DMS153 (cell line): ENCODE results near the gene CBLB.
"Not testable (repeated sequence)": the region's sequence is repeated elsewhere in the genome, so short reads cannot be mapped to it uniquely, and the experiment has no call there.

Experiments
- DNase-seq: peaks from one replicate; lab custom pipeline; 2025; lab: John Stamatoyannopoulos, UW

Gene CBLB

DNA sequence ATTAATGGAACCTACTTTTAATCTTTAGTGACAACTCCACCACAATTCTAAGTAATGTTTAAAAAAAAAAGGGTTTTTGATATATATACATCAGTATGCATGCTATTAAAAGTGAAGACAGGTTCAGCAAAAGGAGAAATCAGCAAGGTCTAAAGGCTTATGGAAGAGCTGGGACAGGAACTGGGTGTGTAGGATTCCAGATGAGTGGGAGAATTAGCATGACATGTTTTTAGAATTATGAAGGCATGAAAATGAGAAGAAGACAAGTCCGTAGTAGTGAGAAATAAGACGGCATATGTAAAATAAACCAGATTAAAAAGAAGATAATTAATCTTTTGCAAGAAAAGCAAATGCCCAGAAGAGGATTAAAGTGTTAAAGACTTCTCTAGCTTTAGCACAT, 52.0 kb downstream of the CBLB start:
- no peak for DNase-seq

DNA sequence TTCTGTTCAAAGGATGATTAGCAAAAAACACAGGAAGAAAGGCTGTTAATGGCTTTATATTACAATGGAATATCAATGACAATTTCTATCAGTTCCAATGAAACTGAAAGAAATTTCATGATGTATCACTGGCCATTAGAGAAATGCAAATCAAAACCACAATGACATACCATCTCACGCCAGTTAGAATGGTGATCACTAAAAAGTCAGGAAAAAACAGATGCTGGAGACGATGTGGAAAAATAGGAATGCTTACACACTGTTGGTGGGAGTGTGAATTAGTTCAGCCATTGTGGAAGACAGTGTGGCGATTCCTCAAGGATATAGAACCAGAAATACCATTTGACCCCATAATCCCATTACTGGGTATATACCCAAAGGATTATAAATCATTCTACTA, 53.5 kb downstream of the CBLB start:
- DNase-seq, result not testable (repeated sequence)

GRCh38 chr3:105813710-105814109, 55.1 kb downstream of the CBLB start:
- DNase-seq, result no peak

DNA sequence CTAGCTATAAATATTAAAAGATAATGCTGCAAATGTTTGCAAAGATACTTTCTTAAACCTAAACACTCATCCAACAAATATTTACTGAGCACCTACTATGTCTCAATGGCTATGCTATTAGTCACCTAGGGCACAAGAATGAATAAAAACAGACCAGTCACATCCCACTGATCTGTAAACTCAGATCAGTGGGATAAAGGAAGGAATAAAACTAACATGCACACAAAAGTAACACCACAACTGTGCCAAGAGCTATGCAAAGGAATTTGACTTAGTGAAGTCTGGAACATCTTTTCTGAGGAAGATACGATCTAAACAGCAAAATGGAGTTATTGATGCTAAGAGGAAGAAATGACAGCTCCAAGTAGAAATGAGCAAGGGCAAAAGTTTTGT, 56.6 kb downstream of the CBLB start:
- no peak for DNase-seq

DNA sequence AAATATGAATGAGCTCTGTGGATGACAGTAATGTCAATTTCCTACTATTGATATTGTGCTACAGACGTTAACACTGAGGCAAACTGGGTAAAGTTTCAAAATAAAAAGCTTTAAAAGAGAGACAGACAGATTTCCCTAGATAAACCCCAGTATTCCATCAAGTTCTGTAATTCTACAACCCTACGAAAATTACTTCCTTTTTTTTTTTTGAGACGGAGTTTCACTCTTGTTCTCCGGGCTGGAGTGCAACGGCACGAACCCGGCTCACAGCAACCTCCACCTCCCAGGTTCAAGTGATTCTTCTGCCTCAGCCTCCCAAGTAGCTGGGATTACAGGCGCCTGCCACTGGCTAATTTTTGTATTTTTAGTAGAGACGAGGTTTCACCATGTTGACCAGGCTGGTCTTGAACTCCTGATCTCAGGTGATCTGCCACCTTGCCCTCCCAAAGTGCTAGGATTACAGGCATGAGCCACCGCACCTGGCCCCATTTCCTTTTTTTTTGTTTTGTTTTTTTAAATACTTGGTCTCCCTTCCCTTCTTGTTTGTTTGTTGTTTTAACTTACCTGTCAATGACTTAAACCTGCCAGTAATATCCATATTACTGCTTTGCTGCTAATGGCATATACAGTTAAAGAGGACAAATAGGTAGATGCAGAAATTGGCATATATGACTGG, 57.2 kb downstream of the CBLB start:
- no peak for DNase-seq

DNA sequence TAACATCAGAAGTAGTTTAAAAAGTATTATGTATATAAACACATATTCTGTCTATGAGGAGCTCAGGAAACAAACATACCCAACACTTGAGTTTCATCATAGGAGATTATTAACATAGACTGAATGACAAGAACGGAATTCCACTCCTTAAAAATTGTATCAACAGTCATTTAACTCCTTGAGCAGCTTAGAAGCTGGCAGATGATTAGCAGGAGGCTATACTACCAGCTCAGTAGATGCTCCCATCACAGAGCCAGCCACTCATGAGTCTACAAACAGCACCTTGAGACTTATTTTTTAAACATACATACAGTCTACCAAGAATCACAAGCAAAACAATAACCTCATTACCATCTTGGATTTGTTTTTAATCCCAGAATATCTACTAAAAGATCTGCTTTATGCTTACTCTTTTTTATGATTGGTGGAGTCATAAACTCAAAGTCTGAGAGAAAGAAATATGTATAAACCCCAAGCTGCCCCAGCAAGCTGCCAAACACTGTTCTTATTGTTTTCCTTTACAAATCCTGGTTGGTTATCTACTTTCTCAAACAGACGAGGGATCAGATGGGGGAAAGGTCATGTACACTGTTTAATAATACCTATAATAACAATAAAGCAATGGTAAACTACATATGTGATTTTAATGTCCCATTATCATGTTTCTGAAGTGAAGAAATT, 59.5 kb downstream of the CBLB start:
- no peak for DNase-seq

DNA sequence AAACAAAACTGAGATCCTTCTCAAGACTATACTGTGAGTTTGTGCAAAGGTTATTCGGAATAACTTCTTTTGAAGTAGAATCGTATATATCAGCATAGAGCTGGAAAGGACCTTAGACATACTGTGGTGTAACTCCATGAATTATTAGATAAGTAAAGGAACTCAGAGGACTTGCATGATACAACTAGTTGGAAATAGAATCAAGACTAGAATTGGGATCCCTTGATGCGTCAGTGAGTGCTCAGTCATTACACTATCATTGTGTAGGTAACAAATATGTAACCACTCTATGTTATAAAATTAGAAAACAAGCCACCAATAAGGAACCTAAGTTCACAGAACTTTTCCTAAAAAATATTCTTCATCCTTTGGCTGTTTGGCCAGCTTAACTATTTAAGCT, 61.1 kb downstream of the CBLB start:
- DNase-seq, result no peak

GRCh38 chr3:105807146-105807545, 61.7 kb downstream of the CBLB start:
- no peak for DNase-seq

GRCh38 chr3:105806359-105806758, 62.5 kb downstream of the CBLB start:
- no peak for DNase-seq

DNA sequence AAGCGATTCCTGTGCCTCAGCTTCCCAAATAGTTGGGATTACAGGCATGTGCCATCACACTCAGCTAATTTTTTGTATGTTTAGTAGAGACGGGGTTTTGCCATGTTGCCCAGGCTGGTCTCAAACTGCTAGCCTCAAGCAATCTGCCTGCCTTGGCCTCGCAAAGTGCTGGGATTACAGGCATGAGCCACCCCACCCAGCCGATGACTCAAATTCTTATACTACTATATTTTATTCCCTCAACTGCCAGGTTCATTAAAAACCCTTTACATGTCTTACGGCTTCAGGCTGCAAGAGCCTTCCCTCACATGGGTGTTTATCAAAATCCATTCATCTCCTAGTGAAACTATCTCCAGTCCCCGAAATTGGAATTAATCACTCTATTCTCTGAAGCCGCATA, 63.4 kb downstream of the CBLB start:
- no peak for DNase-seq

- no peak for DNase-seq
Measured at GRCh38 chr3:105802118-105802706, 66.6 kb downstream of the CBLB start.

DNA sequence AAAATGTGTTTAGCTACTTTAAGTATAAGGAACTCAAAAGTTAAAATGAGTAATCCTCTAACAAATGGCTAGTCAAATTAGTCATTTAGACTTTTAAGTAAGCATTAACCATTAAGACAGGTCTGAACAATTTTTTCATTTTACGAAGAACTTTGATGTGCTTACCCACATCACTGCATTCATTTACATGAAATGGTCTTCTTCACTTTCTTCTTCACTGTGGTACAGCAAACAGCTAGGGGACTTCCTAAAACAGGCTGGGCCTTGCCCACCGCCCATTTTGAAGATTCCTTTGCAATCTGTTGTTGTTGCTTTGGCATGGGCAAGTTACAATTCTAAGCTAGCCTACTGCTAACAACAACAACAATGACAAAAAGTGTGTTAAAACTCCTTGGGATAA, 67.4 kb downstream of the CBLB start:
- no peak for DNase-seq

- no peak for DNase-seq
Measured at GRCh38 chr3:105800320-105800719, 68.5 kb downstream of the CBLB start.

- DNase-seq, result no peak
Measured at GRCh38 chr3:105799286-105799685, 69.5 kb downstream of the CBLB start.

- DNase-seq, result no peak
Measured at GRCh38 chr3:105798381-105798934, 70.4 kb downstream of the CBLB start.

DNA sequence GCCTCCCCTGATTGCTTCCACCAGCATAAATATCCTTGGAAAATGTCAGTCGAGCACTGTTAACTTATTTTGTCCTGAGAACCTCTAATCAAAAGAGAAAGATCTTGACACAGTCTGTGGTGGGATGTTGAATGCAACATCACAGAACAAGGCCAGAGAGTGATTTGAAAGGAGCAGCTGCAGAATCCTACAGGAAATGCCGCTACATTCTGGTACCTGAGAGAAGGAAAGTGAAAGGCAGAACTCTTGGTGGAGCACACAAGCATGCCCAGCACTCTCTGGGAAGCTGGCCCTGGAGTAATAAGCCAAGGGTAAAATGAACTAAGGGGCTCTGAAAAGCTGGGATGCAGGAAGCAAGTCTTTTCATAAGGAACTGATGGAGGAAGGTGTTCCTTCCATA, 75.8 kb downstream of the CBLB start:
- DNase-seq, result no peak

DNA sequence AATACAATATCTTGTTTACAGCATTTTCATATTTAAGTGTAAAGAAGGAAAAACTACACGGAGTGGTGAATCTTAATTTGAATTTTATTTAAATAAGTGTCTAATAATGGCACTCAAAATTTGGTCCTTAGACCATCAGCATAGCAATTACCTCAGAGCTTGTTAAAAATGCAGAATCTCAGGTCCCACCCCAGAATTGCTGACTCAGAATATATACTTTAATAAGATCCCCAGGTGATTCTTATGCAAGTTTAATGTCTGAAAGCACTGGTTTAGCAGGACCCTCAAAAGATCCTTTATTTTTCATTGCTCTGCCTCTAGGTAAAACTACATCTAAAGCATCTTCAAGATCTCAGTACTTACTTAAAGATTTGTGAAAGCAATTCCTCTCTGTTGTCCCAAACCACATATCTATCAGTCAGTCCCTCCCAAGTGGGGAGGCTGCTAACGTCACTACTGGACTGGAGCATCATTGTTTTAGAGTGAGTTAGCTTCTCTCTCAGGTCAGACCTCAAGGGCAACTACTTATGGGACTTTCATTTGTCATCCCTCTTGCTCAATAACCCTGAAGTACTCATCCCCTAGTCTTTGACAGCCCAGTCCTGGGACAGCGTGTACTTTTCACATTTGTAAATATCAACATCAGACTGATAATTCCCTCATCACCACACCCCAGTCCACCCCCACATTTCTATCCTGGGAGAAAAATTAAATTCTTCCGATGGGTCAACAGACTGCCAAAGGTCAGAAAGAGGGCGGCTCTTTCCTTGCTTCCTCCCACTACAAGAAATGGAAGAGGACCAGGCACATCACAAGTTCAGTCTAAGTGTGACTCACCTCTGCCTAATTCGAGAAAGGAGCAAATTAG, 76.7 kb downstream of the CBLB start:
- no peak for DNase-seq

GRCh38 chr3:105791131-105791530, 77.7 kb downstream of the CBLB start:
- no peak for DNase-seq

GRCh38 chr3:105790534-105790933, 78.3 kb downstream of the CBLB start:
- no peak for DNase-seq

DNA sequence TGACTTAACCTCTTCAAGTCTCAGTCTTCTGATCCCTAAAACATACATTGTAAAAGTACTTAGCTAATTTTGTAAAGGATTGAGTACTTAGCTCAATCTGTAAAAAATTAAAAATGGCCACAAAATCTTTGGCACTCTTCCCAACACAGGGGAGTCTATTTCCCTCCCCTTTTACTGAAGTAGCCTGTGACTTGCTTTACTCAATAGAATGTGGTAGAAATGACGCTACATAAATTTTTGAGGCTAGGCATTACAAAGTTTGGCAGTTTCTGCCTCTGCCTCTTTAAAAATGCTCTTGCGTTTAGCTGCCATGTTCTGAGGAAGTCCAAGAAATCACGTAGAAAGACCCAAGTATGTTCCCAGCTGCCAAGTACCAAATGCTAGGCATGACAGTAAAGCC, 80.2 kb downstream of the CBLB start:
- no peak for DNase-seq

- DNase-seq, result no peak
Measured at GRCh38 chr3:105787453-105787852, 81.4 kb downstream of the CBLB start.

DNA sequence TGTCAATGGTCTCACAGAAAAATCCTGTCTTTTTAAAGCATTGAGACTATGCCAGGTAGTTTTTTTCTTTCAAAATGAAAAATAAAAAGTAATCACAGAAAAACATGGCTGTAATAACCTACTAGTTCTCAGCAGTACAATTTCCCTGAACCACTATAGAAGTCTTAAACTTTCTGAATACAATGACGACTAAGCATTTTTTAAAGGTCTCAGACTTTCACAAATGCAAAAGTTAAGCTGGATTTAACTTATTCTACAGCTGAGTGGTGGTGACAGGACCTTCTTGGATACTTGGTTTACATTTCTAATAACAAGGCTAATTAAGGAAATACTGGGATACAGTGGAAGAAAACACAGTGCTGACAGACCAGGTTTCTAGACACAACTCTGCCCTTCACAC, 81.8 kb downstream of the CBLB start:
- no peak for DNase-seq
